ENCODE results near the gene RITA1.
A peak's percentile ranks its signal among the peaks of the same experiment; 100 is the strongest.

RITA1 gene

DNA sequence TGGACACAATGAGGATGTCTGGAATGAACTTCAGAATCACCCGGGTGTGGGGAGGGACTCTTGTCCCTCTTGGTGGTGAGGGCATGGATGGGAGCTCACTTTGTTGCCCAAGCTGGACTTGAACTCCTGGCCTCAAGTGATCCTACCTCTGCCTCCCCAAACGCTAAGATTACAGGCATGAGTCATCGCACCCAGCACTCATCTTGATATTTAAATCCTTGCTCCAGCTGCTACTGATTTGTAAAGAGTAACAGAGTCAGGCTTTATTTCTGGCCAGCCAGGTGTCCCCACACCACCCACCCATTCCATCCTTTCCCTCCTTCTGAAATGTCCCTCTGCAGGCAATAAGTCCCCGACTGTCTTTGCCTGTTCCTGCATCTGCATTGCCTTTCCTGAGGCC, 5.2 kb upstream of the RITA1 start:
- no peak for FAIRE-seq

DNA sequence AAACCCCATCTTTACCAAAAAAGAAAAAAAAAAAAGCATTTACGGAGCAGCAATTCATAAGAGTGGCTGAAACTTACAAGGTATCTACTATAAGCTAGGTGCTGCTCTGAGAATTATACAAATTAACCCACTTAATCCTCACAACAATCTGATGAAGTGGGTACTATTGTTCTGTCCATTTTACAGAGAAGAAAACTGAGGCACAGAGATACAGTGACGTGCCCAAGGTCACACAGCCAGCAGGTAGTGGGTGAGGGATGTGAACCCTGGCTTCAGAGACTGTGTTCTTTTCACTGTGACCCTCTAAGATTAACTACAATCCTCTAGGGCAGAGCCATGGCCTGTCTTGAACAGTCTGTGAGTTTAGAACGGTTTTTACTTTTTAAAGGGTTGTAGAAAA, 3.5 kb upstream of the RITA1 start:
- FAIRE-seq = no peak

DNA sequence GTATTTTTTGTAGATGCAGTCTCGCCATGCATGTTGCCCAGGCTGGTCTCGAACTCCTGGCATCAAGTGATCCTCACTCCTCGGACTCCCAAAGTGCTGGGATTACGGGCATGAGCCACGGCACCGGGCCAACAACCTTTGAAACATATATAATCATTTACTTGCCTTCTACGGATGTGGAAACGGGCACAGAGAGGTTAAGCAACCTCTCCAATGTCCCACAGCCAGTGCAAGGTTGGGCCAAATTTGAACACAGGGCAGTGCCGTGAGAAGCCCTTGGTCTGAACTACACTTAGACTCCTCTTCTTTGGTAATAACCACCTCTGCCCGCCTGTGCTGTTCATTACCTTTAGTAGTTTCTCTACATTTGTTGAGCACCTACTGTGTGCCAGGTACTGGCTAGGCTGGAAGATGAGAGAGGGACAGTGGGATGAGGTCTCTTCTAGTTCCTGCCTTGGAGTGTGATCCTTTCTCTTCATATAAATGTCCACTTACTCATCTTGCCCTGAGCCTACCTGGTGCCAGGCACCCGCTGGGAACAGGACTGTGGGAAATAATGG, 2.4 kb upstream of the RITA1 start:
- FAIRE-seq = no peak

DNA sequence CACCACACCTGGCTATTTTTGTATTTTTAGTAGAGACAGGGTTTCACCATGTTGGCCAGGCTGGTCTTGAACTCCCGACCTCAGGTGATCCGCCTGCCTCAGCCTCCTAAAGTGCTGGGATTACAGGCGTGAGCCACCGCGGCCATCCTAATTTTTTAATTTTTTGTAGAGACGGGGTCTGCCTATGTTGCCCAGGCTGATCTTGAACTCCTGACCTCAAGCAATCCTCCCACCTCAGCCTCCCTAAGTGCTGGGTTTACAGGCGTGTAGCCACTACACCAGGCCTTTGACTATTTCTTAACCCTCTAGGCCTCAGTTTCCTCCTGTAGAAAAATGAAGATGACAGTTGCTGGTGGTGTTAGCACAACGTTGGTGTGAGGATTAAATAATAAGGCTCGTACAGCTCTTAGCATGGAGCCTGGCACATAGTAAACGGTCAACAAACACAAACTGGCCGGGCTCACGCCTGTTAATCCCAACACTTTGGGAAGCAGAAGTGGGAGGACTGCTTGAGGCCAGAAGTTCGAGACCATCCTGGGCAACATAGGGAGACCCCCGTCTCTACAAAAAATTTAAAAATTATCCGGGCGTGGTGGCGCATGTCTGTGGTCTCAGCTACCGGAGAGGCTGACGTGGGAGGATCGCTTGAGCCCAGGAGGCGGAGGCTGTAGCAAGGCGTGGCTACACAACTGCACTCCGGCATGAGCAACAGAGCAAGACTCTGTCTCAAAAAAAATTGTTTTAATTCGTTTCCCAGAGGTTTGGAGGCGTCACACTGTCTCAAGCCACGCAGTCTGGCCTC, 1.2 kb upstream of the RITA1 start:
- no peak for FAIRE-seq

DNA sequence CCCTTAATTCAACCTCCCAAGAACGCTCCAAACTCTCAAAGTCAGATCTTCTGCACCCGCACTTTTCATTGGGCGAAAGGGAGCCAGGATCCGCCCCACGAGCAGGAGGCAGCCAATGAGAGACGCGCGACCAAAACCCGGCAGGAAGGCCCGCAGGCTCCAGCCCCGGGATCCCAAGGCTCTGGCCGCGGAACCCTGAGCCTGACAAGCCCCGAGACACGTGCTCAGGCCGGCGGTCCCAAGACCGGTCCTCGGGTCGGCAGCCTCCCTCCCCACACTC, 681 bp upstream of the RITA1 start:
- peak; percentile 86 for FAIRE-seq

DNA sequence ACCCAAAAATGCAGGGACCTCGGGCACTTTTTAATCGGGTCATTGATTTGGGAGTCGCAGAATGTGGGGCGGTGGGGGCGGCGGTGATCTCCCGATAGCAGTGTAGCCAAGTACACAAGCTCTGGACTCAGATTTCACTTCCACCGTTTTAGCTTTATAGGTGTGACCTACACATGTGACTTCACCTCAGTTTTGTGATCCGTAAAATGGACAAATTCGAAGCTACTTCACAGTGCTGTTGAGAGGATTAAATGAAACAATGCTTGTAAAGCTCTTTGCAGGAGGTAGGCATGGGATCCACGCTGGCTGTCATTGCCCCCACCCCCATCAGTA, 478 bp downstream of the RITA1 start:
- FAIRE-seq = no peak

DNA sequence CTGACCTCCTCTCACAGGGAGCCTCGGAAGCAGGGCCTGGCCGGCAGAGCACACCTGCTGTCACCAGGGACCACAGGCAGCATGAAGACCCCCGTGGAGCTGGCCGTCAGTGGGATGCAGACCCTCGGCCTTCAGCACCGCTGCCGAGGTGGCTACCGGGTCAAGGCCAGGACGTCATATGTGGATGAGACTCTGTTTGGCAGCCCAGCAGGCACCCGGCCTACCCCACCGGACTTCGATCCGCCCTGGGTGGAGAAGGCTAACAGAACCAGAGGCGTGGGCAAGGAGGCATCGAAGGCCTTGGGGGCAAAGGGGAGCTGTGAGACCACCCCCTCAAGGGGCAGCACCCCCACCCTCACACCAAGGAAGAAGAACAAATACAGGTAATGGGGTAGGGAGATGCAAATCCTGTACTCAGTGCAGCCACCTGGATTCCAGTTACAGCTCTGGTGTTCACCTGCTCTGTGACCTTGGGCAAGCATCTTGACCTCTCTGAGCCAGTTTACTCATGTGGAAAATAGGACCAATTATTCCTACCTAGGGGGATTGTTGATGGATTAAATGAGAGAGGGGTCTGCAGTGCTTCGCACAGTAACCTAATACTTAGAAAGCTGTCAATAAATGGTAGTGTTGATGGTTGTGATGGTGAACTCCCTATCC, 1.3 kb downstream of the RITA1 start:
- no peak for FAIRE-seq

DNA sequence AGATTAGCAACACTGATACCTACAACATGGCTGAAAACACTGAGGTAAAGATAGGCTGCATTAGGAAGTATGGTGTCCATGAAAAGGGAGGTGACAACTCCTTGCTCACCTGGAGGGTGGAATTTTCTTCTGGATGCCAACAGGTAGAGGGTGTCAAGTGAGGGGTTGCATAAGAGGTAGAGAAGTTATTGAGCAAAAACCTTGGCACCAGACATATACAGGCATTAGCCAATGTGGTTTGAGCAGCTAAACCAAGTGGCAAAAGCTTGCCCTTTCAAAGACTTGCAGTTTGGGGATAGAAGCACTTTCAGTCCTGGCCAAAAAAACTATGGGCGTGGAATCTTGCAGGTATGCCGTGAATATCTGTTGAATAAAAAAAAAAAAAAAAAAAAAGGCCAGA, 3.8 kb downstream of the RITA1 start:
- no peak for FAIRE-seq

DNA sequence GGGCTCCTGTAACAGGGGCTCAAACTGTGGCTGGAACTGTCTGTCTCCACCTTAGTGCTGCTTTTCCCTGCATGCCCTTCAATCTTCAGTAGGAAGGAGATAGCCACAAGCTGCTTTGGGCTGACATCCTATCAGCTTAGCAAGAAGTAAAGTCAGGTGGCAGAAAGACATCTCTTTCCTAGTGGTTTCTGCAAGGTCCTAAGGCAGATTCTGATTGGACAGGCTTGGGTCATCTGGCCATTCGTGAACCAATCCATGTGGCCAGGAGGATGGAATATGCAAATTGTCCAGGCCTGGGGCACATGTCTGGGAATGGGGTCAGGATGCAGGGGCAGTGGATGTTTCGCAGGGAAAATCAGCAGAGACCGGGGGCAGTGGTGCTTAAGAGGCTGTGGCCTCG, 5.2 kb downstream of the RITA1 start:
- peak; percentile 72 for FAIRE-seq

DNA sequence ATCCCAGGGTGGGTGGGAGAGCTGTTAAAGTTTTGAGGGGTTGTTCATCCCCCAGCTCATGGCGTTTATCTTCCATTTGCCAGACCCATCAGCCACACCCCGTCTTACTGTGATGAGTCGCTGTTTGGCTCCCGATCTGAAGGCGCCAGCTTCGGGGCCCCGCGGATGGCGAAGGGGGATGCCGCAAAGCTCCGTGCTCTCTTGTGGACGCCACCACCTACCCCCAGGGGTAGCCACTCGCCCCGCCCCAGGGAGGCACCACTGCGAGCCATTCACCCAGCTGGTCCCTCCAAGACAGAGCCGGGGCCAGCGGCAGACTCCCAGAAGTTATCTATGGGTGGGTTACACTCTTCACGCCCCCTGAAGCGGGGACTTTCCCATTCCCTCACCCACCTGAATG, 5.7 kb downstream of the RITA1 start:
- FAIRE-seq = no peak

DNA sequence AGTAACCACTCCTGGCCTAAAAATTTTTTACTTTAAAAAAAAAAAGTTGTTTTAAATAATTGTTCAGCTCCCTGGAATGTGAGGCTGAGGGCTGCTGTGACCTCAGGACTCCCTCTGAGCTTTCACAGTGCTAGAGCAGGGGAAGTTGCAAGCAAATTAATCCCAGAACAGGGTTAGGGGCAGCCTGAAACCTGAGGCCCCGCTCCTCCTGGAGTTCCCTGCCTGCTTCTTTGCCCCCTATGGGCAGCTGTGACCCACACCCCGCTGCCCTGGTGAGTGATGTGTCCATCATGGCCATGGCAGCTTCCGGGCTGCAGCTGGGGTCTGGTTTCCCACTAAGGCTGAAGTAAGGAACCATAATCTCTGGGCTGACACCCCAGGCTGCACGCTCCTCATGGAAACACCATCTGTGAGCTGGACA, 9.5 kb downstream of the RITA1 start:
- no peak for FAIRE-seq

DNA sequence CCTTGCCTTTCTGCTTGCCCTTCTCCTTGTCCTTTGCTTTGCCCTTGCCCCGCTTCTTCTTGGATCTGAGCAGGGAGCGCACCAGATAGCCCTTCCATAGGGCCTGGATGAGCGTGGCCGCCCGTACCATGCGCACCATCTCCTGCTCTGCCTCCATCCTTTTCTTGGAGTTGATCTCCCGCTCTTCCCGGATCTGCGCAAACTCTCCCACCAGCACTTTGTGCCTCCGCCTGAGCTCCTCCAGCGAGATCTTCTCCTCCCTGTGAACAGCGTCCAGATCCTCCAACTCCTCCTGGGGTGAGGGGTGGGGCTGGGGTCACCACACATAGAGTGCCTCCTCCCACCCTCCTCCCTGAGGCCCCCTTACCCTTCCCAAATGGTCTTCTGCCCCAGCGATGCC, 10.1 kb downstream of the RITA1 start:
- FAIRE-seq = no peak

DNA sequence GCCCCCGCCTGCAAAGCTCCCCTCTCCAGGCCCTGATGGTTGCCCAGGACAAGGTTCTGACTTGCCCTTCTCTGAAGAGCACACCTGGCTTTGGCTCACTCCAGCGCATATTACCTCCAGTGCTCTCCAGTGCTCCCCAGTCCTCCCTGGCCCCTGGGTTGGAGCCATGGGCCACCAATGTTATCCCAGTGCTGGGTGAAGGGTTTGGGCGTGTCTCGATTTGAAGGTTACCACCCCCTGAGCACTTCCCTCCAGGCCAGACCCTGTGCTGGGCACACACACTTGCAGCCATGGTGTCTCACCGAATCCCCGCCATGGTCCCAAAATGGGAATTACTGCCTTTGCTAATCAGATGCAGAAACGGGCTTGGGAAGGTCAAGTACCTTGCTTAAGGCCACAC, 11.1 kb downstream of the RITA1 start:
- FAIRE-seq = no peak

DNA sequence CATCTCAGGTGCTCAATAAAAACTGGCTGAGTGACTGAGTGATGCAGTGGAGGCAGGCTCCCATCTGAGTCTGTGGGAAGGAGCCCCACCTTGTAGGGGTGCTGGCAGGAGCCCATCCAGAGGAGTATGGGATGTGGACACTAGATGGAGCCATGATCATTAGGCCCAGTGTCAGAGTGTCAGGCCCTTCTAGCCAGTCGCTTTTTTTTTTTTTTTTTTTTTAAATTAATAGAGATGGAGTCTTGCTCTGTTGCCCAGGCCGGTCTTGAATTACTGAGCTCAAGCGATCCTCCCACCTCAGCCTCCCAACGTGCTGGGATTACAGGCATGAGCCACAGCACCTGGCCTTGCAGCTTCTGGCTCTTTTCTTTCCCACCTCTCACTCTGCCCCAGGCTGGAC, 11.5 kb downstream of the RITA1 start:
- peak; percentile 13 for FAIRE-seq

DNA sequence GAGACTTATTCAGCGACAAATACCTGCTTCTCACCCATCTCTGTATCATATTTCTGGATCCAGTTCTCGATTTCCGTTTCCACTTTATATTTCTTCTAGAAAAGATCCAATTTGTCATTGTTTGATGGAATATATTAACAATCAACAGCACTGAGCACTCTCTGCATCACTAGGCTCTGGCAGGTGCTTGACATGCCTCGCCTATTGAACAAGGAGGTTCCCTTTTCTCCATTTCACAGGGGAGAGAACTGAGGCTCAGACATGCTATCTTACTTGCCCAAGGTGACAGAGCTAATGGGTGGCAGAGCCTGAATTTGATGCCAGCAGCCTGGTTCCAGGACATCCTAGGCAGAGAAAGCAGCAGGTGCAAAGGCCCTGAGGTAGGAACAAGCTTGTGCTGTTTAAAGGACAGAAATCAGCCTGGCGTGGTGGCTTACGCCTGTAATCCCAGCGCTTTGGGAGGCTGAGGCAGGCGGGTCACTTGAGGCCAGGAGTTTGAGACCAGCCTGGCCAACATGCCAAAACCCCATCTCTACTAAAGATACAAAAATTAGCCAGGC, 12.1 kb downstream of the RITA1 start:
- no peak for FAIRE-seq

DNA sequence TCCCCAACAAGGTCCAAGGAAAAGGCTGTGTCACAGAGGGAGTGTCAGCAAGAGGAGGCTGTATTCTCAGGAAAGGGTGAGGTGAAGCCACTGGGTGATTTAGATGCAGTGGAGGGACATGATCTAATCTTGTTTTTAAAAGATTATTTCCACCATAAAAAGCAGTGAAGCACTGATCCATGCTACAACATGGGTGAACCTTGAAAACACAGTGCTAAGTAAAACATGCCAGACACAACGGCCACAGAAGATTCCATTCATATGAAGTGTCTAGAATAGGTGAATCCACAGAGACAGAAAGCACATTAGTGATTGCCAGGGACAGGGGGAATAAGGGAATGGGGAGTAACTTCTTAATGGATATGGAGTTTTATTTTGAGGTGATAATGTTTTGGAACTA, 12.8 kb downstream of the RITA1 start:
- no peak for FAIRE-seq

DNA sequence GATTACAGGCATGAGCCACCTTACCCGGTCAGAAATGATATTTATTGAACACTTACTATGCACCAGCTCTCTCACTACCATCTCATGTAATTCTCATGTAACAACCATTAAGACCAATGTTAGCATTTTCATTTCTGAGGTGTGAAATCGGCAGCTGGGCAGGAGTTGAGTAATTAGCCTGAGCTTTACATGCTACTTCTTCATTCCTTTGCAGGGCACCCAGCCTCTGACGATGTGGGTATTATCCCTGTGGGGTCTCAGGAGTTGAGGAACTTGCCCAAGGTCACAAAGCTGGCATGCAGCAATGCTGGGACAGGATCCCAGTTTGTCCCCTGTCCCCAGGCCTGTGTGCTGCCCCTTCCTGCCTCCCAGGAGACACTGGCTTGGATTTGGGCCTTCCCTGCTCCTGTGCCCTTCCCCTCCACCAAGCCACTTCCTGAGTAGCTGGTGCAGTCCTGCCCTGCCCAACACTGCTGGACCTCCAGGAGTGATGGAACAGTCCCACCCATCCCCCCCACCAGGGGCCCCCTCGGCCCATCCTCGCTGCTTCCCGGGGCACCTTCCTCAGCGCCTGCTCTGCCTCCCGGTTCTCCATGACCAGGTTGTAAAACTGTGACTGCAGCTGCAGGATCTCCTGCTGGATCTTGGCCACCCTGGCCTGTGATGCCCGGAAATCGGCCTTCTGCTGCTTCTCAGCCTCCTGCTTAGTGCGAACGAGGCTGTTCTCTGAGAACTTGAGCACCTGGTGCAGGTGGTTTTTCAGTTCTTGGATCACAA, 14.7 kb downstream of the RITA1 start:
- FAIRE-seq = no peak

DNA sequence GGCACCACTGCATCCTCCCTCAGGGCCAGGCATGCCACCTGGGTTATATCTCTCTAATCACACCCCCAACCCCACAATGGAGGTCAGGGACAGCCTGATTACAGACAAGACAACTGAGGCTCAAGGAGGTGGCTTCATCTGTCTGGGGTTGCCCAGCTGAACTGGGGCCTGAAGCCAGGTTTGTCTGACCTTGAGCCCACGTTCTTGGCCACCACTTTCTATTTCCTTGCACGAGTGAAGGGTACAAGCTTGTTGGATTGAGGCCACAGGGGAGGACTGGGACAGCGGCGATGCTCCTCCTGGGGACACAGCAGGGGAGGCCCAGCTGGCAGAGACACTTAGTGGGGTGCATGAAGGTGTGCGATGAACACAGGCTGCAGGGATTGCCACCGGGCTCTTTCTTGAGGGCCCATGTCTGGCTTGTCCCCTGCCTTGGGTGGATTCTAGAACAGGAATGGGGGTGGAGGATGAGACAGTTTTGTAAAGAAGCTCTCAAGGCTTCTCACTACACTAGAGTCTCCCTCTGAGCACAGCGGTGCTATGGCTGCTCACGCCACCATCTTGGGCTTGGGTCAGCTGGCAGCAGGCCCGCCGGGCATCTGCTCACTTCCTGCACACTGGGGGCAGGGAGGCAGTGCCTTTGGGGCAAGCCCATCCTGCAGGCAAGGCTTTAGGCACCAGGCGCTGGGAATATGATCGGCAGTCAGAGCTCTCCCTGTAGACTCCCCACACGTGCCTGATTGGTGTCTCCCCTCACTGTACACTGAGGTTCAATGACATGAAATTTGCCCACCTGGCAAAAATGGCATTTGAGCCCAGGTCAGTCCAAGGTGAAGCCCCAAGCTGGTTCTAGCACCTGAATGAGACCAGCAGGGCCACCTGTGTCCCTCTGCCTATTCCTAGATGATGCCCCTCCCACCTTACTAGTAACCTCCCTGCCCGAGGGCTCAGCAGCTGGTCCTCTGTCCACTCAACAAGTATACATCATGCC, 16.0 kb downstream of the RITA1 start:
- no peak for FAIRE-seq

DNA sequence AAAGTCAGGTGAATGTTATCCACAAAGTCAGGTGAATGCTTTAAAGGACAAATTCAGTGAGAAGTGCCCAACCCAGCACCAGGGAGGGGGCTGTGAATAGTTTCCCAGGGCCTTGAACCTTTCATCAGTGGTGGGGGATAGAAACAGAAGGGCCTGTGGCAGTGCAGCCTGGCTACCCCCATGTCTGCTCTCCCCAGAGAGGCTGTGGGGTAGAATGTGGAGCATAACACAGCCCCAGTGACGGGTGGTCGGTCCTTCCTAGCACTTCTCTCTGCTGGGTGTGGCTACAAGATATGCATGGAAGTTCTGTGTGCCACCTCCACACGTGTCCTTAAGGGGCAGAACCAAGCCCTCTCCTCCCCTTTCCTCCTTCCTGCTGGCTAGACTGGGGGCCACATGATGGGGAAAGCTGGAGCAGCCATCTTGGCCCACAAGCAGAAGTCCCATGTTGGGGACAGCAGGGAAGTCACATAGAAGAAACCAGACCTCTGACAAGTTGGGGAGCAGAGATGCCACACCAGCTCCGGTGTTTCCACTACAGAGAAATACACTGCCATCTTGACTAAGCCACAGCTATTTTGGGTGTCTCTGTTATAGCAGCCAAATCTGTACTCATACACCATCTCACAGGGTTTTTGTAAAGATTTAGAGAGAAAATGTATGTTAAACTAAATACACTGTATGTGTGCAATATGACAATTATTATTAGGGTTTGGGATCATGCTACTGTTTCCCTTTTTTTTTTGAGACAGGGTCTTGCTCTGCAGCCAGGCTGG, 17.0 kb downstream of the RITA1 start:
- no peak for FAIRE-seq

DNA sequence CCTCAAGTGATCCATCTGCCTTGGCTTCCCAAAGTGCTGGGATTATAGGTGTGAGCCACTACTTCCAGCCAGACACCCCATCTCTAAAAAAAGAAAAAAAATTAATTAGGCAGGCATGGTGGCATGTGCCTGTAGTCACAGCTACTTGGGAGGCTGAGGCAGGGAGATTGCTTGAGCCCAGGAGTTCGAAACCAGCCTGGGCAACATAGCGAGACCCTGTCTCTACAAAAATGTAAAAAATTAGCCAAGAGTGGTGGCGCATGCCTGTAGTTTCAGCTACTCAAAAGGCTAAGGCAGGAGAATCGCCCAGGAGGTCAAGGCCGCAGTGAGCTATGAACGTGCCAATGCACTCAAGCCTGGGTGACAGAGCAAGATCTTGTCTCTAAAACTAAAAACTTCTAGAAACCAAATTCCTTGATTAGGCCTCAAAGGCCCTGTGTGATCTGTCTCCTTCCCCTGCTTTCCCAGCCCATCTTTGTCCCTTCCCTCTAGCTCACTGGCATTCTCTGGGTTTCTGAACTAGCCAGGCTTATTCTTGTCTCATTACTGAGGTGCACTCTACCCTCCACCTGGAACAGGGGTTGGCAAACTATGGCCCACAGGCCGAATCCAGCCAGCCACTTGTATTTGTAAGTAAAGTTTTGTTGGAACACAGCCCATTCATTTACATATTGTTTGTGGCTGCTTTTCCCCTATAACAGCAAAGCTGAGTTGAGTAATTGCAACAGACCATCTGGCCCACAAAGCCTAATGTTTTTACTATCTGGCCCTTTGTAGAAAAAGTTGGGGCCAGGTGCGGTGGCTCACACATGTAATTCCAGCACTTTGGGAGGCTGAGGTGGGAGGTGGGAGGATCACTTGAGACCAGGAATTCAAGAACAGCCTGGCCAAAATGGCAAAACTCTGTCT, 18.6 kb downstream of the RITA1 start:
- FAIRE-seq = no peak

DNA sequence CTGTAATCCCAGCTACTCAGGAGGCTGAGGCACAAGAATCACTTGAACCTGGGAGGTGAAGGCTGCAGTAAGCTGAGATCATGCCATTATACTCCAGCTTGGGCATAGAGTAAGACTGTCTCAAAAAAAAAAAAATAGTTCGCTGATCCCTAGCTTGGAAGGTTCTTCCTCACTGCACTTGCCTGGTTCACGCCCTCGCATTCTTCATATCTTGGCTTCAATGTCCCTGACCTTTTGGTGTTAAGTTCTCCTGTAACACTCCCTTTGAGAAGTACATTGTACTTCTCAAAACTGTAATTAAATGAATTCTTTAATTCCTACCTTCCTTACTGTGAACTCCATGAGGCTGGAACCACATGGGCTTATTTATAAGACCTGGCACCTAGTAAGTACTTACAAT, 19.3 kb downstream of the RITA1 start:
- FAIRE-seq = no peak

All from G401.6 (cell line).